SU-DHL-6 (cell line): ENCODE data around the gene SEMA3B.

Experiments
- CTCF ChIP-seq: fragments of 200-600 bp; sonication (generic); IDR thresholded peaks from one replicate; pipeline ENCODE4 v1.5.1; 2017; ENCODE audit warnings: antibody characterized with exemption, mild to moderate bottlenecking, low read length, moderate library complexity; ENCODE audit not compliant: insufficient read depth, poor library complexity, severe bottlenecking
- EZH2phosphoT487 ChIP-seq: fragments of 200-600 bp; sonication (generic), shearing (Covaris generic); conservative IDR thresholded peaks from 2 replicates; pipeline ENCODE4 v1.6.1; 2018; ENCODE audit warnings: mild to moderate bottlenecking, antibody characterized with exemption, low read length, moderate library complexity, mixed read lengths

- TF ChIP-seq CTCF (no peak), EZH2phosphoT487 (no peak)
These were observed 38.2 kb upstream of the SEMA3B start for GRCh38 chr3:50230794-50231125.
